ENCODE results near the gene ZMYND10. TPM values are rescaled to one million over a fixed set of nuclear protein-coding genes. Genes with fewer than 3 reads are reported as not detected.

Gene ZMYND10
- total and polyA plus RNA-seq, 9 of the 15 experiments (the other 6 are each of a cell fraction or from before 2014, with no cell fraction given), result 0.20 to 2.8 (median 0.70) TPM

- TF ChIP-seq TBP (optimal IDR thresholded peaks at IDR 0.05; ENCODE audit: low read depth, low read length), result peak; percentile 48
- TF ChIP-seq RBM15 (IDR thresholded peaks at IDR 0.05; ENCODE audit: insufficient read depth, low read length), result no peak
- TF ChIP-seq MNT (conservative IDR thresholded peaks at IDR 0.05), result peak; percentile 47 to 68; a peak in 2 of 4 replicates
- 0 out of 2 replicates have a peak, but pooled peaks have one; percentile 22 for TF ChIP-seq HNRNPL (IDR thresholded peaks at IDR 0.05; ENCODE audit: low read depth, low read length)
- peak; percentile 88 for TF ChIP-seq POLR2G (IDR thresholded peaks at IDR 0.05; ENCODE audit: low read depth, low read length)
- TF ChIP-seq ZNF263 (CRISPR knock-in tag; IDR thresholded peaks at IDR 0.05; ENCODE audit: borderline replicate concordance), result peak; percentile 95
- peak; percentile 34; the same call in 1 of the 2 replicates for TF ChIP-seq CXXC5 (CRISPR knock-in tag; IDR thresholded peaks at IDR 0.05)
- no peak for TF ChIP-seq ZNF655 (CRISPR knock-in tag; IDR thresholded peaks at IDR 0.05)
- peak; percentile 69 for TF ChIP-seq POLR2A (conservative IDR thresholded peaks at IDR 0.05)
- no peak for TF ChIP-seq ZNF584 (CRISPR knock-in tag; IDR thresholded peaks at IDR 0.05; ENCODE audit: low read depth)
- TF ChIP-seq SNIP1 (IDR thresholded peaks at IDR 0.05; ENCODE audit: low read depth), result no peak
- 0 out of 2 replicates have a peak, but pooled peaks have one; percentile 27 for TF ChIP-seq CREB3L1 (IDR thresholded peaks at IDR 0.05; ENCODE audit: borderline replicate concordance, low read depth)
- TF ChIP-seq TAF7 (tag; IDR thresholded peaks at IDR 0.05), result no peak
- no peak for TF ChIP-seq NR4A1 (CRISPR knock-in tag; IDR thresholded peaks at IDR 0.05)
- TF ChIP-seq NR4A1 (tag; IDR thresholded peaks at IDR 0.05), result peak; percentile 41; the same call in 1 of the 2 replicates
- no peak for TF ChIP-seq CBFB (CRISPR knock-in tag; IDR thresholded peaks at IDR 0.05)
These were observed 4.8 kb downstream of the ZMYND10 start, which contains the start of gene RASSF1 (continued) for GRCh38 chr3:50340448-50341329.

Data from K562 (cell line).